Breast epithelium (tissue), 3 donors: ENCODE measurements around the gene TNFSF13B.

Source experiments
- CTCF ChIP-seq, 3 donors: fragments of 450-650 bp; IDR thresholded peaks; one replicate each; pipeline ENCODE4 v1.5.1; 2016 to 2017; ENCODE audit warnings: antibody characterized with exemption in 3 of 3, mild to moderate bottlenecking in 3 of 3, moderate library complexity in 3 of 3
- POLR2A ChIP-seq: fragments of 450-650 bp; IDR thresholded peaks from one replicate; pipeline ENCODE4 v1.6.1; 2016; ENCODE audit warnings: antibody characterized with exemption, mild to moderate bottlenecking, moderate library complexity

GRCh38 chr13:108289819-108290218 is 20.3 kb downstream of the TNFSF13B start:
- TF ChIP-seq POLR2A, result no peak
- TF ChIP-seq CTCF (IDR thresholded peaks at IDR 0.05), result no peak
